A549 (cell line): ENCODE measurements around the gene PKN1.

Experiments
- CTCF ChIP-seq: fragments of >200 bp; sonication (Bioruptor Twin); formaldehyde crosslinking; IDR thresholded peaks from 3 replicates; pipeline ENCODE4 v1.5.1; 2016
- JUNB ChIP-seq: fragments of >200 bp; sonication (Bioruptor Twin); formaldehyde crosslinking; IDR thresholded peaks from 2 replicates; pipeline ENCODE4 v1.6.1; 2016
- MAZ ChIP-seq: fragments of 150-350 bp; IDR thresholded peaks from 2 replicates; pipeline ENCODE4 v1.6.1; 2014; ENCODE audit warnings: antibody characterized with exemption, low read depth, low read length, borderline replicate concordance
- PHF8 ChIP-seq: fragments of 200-600 bp; sonication (generic); IDR thresholded peaks from 2 replicates; pipeline ENCODE4 v1.6.1; 2016; ENCODE audit warnings: low read depth, mild to moderate bottlenecking, antibody characterized with exemption, moderate library complexity, borderline replicate concordance
- POLR2A ChIP-seq: IDR thresholded peaks from 2 replicates; pipeline ENCODE4 v1.6.1; 2012; ENCODE audit warnings: mild to moderate bottlenecking, low read length
- RCOR1 ChIP-seq: fragments of 150-350 bp; IDR thresholded peaks from 2 replicates; pipeline ENCODE4 v1.6.1; 2014; ENCODE audit warnings: antibody characterized with exemption, low read length, low read depth
- RNF2 ChIP-seq: fragments of 200-600 bp; sonication (generic); IDR thresholded peaks from 2 replicates; pipeline ENCODE4 v1.6.1; 2016; ENCODE audit warnings: low read depth, mild to moderate bottlenecking, antibody characterized with exemption, moderate library complexity, borderline replicate concordance

- no peak for TF ChIP-seq MAZ
- TF ChIP-seq PHF8: no peak
- no peak for TF ChIP-seq JUNB
- TF ChIP-seq POLR2A: no peak
- no peak for TF ChIP-seq CTCF
- TF ChIP-seq RNF2: no peak
- no peak for TF ChIP-seq RCOR1
Measured at GRCh38 chr19:14494910-14495671, 62.0 kb downstream of the PKN1 start.
